ENCODE measurements around the gene ACAP3. TPM values are rescaled to one million over a fixed set of nuclear protein-coding genes. Genes with fewer than 3 reads are reported as not detected.

Gene ACAP3
- total RNA-seq, 1 donor from 2014 or later: 26.1 TPM

GRCh38 chr1:1327291-1327690 is 19.6 kb upstream of the ACAP3 start:
- CTCF ChIA-PET: no interaction called here
- ATAC-seq (ENCODE audit: low read depth): no peak
- H3K36me3 Mint-ChIP-seq (ENCODE audit: low read depth): peaks cover 9% of the 10 kb centered on the region
- TF ChIP-seq, protein P1, sequence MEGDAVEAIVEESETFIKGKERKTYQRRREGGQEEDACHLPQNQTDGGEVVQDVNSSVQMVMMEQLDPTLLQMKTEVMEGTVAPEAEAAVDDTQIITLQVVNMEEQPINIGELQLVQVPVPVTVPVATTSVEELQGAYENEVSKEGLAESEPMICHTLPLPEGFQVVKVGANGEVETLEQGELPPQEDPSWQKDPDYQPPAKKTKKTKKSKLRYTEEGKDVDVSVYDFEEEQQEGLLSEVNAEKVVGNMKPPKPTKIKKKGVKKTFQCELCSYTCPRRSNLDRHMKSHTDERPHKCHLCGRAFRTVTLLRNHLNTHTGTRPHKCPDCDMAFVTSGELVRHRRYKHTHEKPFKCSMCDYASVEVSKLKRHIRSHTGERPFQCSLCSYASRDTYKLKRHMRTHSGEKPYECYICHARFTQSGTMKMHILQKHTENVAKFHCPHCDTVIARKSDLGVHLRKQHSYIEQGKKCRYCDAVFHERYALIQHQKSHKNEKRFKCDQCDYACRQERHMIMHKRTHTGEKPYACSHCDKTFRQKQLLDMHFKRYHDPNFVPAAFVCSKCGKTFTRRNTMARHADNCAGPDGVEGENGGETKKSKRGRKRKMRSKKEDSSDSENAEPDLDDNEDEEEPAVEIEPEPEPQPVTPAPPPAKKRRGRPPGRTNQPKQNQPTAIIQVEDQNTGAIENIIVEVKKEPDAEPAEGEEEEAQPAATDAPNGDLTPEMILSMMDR (IDR thresholded peaks at IDR 0.05): no peak
- no peaks in the 10 kb centered on the region for H3K9me3 Mint-ChIP-seq
- intact Hi-C loops (cut with micrococcal nuclease): no loop called here
- no peak for DNase-seq
- H3K4me1 Mint-ChIP-seq: peaks cover 45% of the 10 kb centered on the region
- POLR2A ChIA-PET: interaction anchor here (0.6 to 1.2 kb wide), 2 partner anchors 72 to 294 kb away, joined by 3 read pairs; partner anchors contain the start of gene CCNL2
- no peaks in the 10 kb centered on the region for H3K27me3 Mint-ChIP-seq
- H3K27ac Mint-ChIP-seq: no peak overlapping the region
- no peak overlapping the region for H3K4me3 Mint-ChIP-seq

GRCh38 chr1:1326075-1326605 is 18.4 kb upstream of the ACAP3 start:
- Mint-ChIP-seq H3K36me3 (ENCODE audit: low read depth) (peaks cover 11% of the 10 kb centered on the region), H3K27ac (no peak overlapping the region), H3K4me3 (peak overlapping the region; percentile 15), H3K27me3 (no peaks in the 10 kb centered on the region), H3K4me1 (peaks cover 54% of the 10 kb centered on the region), H3K9me3 (no peaks in the 10 kb centered on the region)
- ATAC-seq (ENCODE audit: low read depth): no peak
- ChIA-PET POLR2A (interaction anchor here (0.8 kb wide), 1 partner anchor 15 kb away, joined by 3 read pairs; no protein-coding TSS in a partner anchor), CTCF (no interaction called here)
- DNase-seq: no peak
- intact Hi-C loops (cut with micrococcal nuclease): no loop called here
- TF ChIP-seq, protein P1 (IDR thresholded peaks at IDR 0.05): no peak

DNA sequence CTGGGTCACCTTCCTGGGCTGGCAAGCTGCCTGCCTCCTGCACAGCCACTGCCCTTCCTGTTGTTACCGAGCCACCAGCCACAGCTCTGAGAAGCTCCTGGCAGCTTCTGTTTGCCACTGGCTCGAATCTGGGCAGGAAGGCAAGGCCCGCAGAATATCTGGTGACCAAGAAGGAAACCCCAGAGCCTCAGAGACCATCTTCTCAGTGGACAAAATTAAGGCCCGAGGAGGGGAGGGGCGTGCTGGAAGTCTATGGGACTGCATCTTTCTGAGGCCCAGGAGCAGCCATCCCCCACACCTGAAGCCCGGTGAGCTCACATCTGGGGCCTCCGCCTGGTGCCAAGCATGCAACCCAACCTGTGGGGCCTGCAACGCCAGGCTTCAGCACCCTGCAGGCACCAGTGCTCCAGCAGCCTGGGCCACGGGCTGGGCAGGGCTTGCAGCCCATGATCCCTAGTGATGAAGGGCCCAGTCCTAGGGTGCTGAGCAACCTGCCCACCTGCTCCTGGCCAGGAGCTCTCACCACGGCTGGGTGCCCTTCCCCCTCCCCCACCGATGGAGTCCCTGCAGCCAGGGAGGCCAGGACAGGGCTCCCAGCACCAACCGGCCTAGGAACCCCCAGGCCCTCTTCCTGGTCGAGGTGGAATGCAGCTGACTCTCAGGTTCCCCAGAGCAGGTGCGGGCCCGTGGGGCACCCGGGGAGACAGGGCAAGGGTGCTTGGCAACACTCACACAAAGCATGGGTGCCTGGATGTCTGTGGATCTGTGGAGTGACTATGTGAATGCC is 17.8 kb upstream of the ACAP3 start:
- no peaks in the 10 kb centered on the region for H3K9me3 Mint-ChIP-seq
- POLR2A ChIA-PET: interaction anchor here (0.8 to 1.2 kb wide), 2 partner anchors 16 to 22 kb away, joined by 3 read pairs; no protein-coding TSS in a partner anchor
- no peak for DNase-seq
- H3K27me3 Mint-ChIP-seq: no peaks in the 10 kb centered on the region
- CTCF ChIA-PET: no interaction called here
- TF ChIP-seq, protein P1 (IDR thresholded peaks at IDR 0.05): no peak
- H3K4me1 Mint-ChIP-seq: peaks cover 49% of the 10 kb centered on the region
- ATAC-seq (ENCODE audit: low read depth): no peak
- H3K36me3 Mint-ChIP-seq (ENCODE audit: low read depth): peaks cover 11% of the 10 kb centered on the region
- no peak overlapping the region for H3K27ac Mint-ChIP-seq
- peak overlapping the region; percentile 90 for H3K4me3 Mint-ChIP-seq
- intact Hi-C loops (cut with micrococcal nuclease): no loop called here

GRCh38 chr1:1324524-1325287 is 17.0 kb upstream of the ACAP3 start, which contains the start of the genes CPTP and INTS11:
Gene CPTP, plus strand, starts transcription at chr1:1324802. Its CDS starts 2,109 bp downstream, at chr1:1326911.
Gene INTS11, minus strand, starts transcription at chr1:1324660. Its CDS starts 52 bp downstream, at chr1:1324608.
- ChIA-PET POLR2A (interaction anchor here (0.6 to 1.2 kb wide), 2 partner anchors 23 to 505 kb away, joined by 3 to 4 read pairs; no protein-coding TSS in a partner anchor), CTCF (no interaction called here)
- Mint-ChIP-seq H3K4me3 (peak within 1 kb of the TSS; percentile 90), H3K27me3 (no peaks in the 10 kb centered on the region), H3K36me3 (ENCODE audit: low read depth) (peaks cover 16% of the 10 kb centered on the region), H3K27ac (peak within 1 kb of the TSS; percentile 80), H3K9me3 (no peaks in the 10 kb centered on the region), H3K4me1 (peaks cover 41% of the 10 kb centered on the region)
- intact Hi-C loops (cut with micrococcal nuclease): loop anchor here (1.0 kb wide), 3 partner anchors 16 to 51 kb away; partner anchors contain the start of genes AURKAIP1, DVL1 and PUSL1
- DNase-seq (peak; percentile 91), ATAC-seq (ENCODE audit: low read depth) (peak; percentile 87)
- TF ChIP-seq, protein P1 (IDR thresholded peaks at IDR 0.05): no peak

Data from activated B cell treated with CpG ODN at 0.5 μM for 24 hours (primary cell).